SIG-M5 (cell line): Measurements from ENCODE around the gene GRK6.

Experiments
- DNase-seq: peaks from one replicate; lab custom pipeline; 2025; lab: John Stamatoyannopoulos, UW

The GRK6 gene

GRCh38 chr5:177486256-177486655 is 59.8 kb downstream of the GRK6 start:
- DNase-seq, result no peak

GRCh38 chr5:177487144-177487543 is 60.7 kb downstream of the GRK6 start:
- DNase-seq, result no peak

GRCh38 chr5:177487975-177488374 is 61.5 kb downstream of the GRK6 start:
- DNase-seq, result no peak

GRCh38 chr5:177489119-177489716 is 62.7 kb downstream of the GRK6 start:
- no peak for DNase-seq

GRCh38 chr5:177490311-177490991 is 64.0 kb downstream of the GRK6 start:
- no peak for DNase-seq

GRCh38 chr5:177490992-177491391 is 64.5 kb downstream of the GRK6 start:
- DNase-seq, result no peak

GRCh38 chr5:177491429-177491945 is 65.0 kb downstream of the GRK6 start:
- DNase-seq, result no peak

GRCh38 chr5:177491983-177492746 is 65.7 kb downstream of the GRK6 start:
- DNase-seq, result no peak
